ENCODE measurements around the gene DUSP3. TPM values are rescaled to one million over a fixed set of nuclear protein-coding genes. Genes with fewer than 3 reads are reported as not detected.

DUSP3 gene
- total RNA-seq, 1 experiment from 2014 or later, result 35.5 TPM

GRCh38 chr17:43788540-43788939, 9.8 kb upstream of the DUSP3 start:
- peaks cover 15% of the 10 kb centered on the region for H3K9me3 ChIP-seq (replicated peaks)
- no peak overlapping the region for H3K4me3 ChIP-seq
- H3K27me3 ChIP-seq, result no peaks in the 10 kb centered on the region
- no peaks in the 10 kb centered on the region for H3K36me3 ChIP-seq
- peaks cover 9% of the 10 kb centered on the region for H3K4me1 ChIP-seq
- no peak for DNase-seq
- H3K27ac ChIP-seq, result no peak overlapping the region

DNA sequence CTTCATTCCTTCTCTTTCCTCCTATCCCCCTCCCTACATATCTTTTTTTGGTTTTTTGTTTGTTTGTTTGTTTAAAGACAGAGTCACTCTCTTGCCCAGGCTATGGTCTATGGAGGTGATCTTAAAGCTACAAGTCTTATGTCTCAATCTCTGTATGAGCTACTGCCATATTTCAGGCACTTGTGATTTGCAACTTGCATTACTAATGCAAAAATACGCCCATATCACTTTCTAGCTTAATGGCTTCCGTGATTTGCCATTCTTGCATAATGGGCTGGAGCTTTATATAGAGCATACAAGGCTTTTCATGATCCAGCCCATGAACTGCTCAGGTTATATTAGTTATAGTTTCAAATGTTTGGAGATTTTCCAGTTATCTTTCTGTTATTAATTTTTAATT, 9.0 kb upstream of the DUSP3 start:
- Histone ChIP-seq H3K9me3 (replicated peaks) (peaks cover 12% of the 10 kb centered on the region), H3K27ac (no peak overlapping the region), H3K4me1 (peaks cover 9% of the 10 kb centered on the region), H3K4me3 (no peak overlapping the region), H3K27me3 (no peaks in the 10 kb centered on the region), H3K36me3 (no peaks in the 10 kb centered on the region)
- DNase-seq, result no peak

DNA sequence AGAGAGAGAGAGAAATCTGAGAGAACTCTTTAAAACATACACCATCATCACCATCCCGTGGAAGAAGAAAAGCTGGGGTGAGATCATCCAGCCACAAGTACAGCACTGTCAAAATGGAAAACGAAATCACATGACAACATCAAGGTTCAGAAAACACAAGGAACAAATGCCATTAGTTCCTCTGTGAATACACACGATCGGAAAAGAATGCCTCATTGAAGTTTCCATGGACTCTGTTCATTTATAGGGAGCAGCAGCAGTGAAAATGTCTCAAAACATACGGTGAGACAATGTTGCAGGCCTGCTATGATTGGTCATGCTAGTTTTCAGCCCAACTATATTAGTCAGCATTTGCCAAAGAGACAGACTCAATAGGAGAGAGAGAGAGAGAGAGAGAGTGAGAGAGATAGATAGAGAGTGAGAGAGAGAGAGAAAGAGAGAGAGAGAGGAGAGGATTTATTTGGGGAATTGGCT, 5.9 kb upstream of the DUSP3 start:
- peaks cover 11% of the 10 kb centered on the region for H3K9me3 ChIP-seq (replicated peaks)
- 0 out of 2 replicates have a peak, but pooled peaks cover under 1% of the 10 kb centered on the region for H3K4me1 ChIP-seq
- H3K4me3 ChIP-seq, result no peak overlapping the region
- no peak overlapping the region for H3K27ac ChIP-seq
- no peaks in the 10 kb centered on the region for H3K27me3 ChIP-seq
- H3K36me3 ChIP-seq, result no peaks in the 10 kb centered on the region
- DNase-seq, result no peak

GRCh38 chr17:43784068-43784467, 5.3 kb upstream of the DUSP3 start:
- Histone ChIP-seq H3K4me3 (no peak overlapping the region), H3K4me1 (0 out of 2 replicates have a peak, but pooled peaks cover 2% of the 10 kb centered on the region), H3K27me3 (no peaks in the 10 kb centered on the region), H3K9me3 (replicated peaks) (peaks cover 8% of the 10 kb centered on the region; the same call in 1 of the 2 replicates), H3K27ac (no peak overlapping the region), H3K36me3 (no peaks in the 10 kb centered on the region)
- no peak for DNase-seq

DNA sequence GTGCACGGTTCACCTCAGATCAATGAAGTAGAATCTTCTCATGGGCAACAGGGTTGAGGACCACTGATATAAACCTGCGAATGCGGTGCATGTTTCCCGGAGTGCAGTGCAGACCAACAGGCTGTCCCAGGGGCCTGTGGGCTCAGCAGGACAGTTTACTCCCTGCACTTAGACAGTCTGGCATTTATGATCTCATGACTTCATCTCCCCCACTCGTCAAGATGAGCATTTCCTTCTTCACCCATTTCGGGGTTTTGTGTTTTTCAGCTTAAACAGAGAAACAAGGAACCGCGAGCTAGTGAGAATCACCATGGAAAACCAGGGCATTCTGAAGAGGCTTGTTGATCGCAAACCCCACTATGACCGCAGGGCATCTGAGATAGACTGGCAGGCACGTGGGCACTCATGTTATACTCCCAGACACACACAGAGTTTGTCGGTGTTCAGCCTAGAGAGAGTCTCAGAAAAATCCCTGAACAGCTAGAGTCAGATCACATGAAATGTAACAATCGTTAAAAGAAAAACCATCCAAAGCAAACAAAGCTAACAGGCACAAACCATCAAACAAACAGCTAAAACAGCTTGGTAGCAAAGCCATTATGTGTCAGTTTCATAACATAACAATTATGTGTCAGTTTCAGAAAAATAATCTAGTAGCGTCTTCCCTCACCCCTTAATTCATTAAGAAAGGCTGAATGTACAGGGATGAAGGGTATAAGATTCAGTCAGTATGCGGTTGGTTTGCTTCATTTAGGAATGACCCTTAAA, 4.3 kb upstream of the DUSP3 start:
- Histone ChIP-seq H3K27ac (no peak overlapping the region), H3K9me3 (replicated peaks) (peaks cover 8% of the 10 kb centered on the region; the same call in 1 of the 2 replicates), H3K36me3 (no peaks in the 10 kb centered on the region), H3K4me1 (0 out of 2 replicates have a peak, but pooled peaks cover 2% of the 10 kb centered on the region), H3K4me3 (no peak overlapping the region), H3K27me3 (no peaks in the 10 kb centered on the region)
- DNase-seq, result no peak

DNA sequence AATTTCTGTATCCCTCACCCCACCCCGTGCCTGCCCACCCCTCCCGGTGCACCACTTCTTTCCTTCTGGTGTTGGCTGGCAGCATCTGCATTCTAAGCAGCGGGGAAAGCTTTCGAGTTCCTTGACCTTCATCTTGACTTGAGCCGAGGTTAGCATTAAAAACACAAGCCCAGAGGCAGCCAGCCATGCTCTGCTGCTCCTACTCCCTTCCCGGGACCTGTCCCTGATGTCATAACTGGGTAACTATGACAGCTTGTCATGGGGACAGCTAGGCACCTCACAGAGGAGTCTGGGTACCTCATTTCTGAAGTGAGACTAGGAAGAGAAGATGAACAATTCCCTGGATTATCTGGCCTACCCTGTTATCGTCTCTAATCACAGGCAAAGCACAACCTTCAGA, 1.4 kb upstream of the DUSP3 start, which contains the start of gene CFAP97D1:
Gene CFAP97D1, plus strand, starts transcription at position 301 of the 400 bp plus-strand sequence. Its CDS starts 28 bp downstream, at position 329.
- DNase-seq, result no peak
- H3K36me3 ChIP-seq, result no peaks in the 10 kb centered on the region; the same call in 1 of the 2 replicates
- peak within 1 kb of the TSS; percentile 93 for H3K4me3 ChIP-seq
- no peaks in the 10 kb centered on the region for H3K27me3 ChIP-seq
- H3K27ac ChIP-seq, result no peak within 1 kb of the TSS
- 0 out of 2 replicates have a peak, but pooled peaks cover 5% of the 10 kb centered on the region for H3K4me1 ChIP-seq
- peaks cover 8% of the 10 kb centered on the region; the same call in 1 of the 2 replicates for H3K9me3 ChIP-seq (replicated peaks)

- Histone ChIP-seq H3K4me1 (0 out of 2 replicates have a peak, but pooled peaks cover 5% of the 10 kb centered on the region), H3K27me3 (no peaks in the 10 kb centered on the region), H3K36me3 (peaks cover 5% of the 10 kb centered on the region), H3K27ac (no peak overlapping the region), H3K9me3 (replicated peaks) (peaks cover 8% of the 10 kb centered on the region; the same call in 1 of the 2 replicates), H3K4me3 (peak overlapping the region; percentile 93)
- peak; percentile 27 to 55 for DNase-seq
Measured at GRCh38 chr17:43779145-43780125, 658 bp upstream of the DUSP3 start.

- DNase-seq, result no peak
- H3K27me3 ChIP-seq, result no peaks in the 10 kb centered on the region
- H3K27ac ChIP-seq, result no peak overlapping the region
- H3K4me1 ChIP-seq, result 0 out of 2 replicates have a peak, but pooled peaks cover 4% of the 10 kb centered on the region
- H3K36me3 ChIP-seq, result peaks cover 24% of the 10 kb centered on the region
- no peaks in the 10 kb centered on the region for H3K9me3 ChIP-seq (replicated peaks)
- no peak overlapping the region for H3K4me3 ChIP-seq
Measured at GRCh38 chr17:43774304-43775250, 4.2 kb downstream of the DUSP3 start.

DNA sequence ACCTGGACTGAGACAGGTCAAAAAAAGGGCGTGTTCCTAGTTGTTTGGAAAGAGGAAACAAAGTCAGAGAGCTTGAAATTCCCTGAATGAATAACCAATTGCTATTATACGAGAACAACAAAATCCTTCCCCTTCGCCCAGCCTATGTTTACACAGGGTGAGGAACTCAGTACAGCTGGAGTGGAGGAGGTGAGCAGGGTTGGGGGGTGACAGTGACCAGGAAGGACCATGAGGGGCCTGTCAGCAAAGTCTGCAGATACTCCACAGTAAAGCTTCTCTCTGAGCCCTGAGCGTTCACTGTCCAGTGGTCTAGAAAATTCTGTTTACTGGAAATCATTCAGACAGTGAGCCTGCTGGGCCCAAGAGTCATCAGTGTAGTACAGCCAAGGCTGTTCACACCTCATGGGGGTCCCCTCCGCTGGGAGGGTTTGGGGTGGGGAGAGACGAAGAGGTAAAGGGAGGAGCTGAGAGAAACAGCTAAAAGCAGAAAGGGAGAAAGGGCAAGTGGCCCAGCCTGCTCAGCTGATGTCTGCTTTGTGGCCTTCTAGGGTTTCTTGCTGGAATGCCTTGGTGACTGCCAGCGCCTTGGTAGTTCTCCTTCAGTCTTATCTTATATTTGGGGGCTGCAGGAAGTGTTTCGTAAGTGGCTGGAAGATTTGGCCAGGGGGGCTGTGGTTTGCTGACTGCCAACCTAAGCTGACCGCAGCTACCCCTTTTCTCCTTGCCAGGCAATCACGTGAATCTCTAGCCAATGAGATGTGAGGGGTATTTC, 5.7 kb downstream of the DUSP3 start:
- no peak for DNase-seq
- no peaks in the 10 kb centered on the region for H3K9me3 ChIP-seq (replicated peaks)
- H3K4me3 ChIP-seq, result no peak overlapping the region
- H3K4me1 ChIP-seq, result 0 out of 2 replicates have a peak, but pooled peaks cover 3% of the 10 kb centered on the region
- H3K27me3 ChIP-seq, result no peaks in the 10 kb centered on the region
- H3K27ac ChIP-seq, result no peak overlapping the region
- H3K36me3 ChIP-seq, result peaks cover 24% of the 10 kb centered on the region

GRCh38 chr17:43771463-43771862, 7.3 kb downstream of the DUSP3 start:
- DNase-seq, result no peak
- Histone ChIP-seq H3K9me3 (replicated peaks) (no peaks in the 10 kb centered on the region), H3K27ac (no peak overlapping the region), H3K4me3 (no peak overlapping the region), H3K27me3 (no peaks in the 10 kb centered on the region), H3K36me3 (peaks cover 24% of the 10 kb centered on the region), H3K4me1 (no peaks in the 10 kb centered on the region)

- Histone ChIP-seq H3K36me3 (peaks cover 24% of the 10 kb centered on the region), H3K4me3 (no peak overlapping the region), H3K4me1 (no peaks in the 10 kb centered on the region), H3K27ac (no peak overlapping the region), H3K9me3 (replicated peaks) (no peaks in the 10 kb centered on the region), H3K27me3 (no peaks in the 10 kb centered on the region)
- DNase-seq, result no peak
Measured at GRCh38 chr17:43770957-43771356, 7.8 kb downstream of the DUSP3 start.

GRCh38 chr17:43769859-43770258, 8.9 kb downstream of the DUSP3 start:
- no peak for DNase-seq
- Histone ChIP-seq H3K9me3 (replicated peaks) (no peaks in the 10 kb centered on the region), H3K36me3 (peaks cover 23% of the 10 kb centered on the region), H3K27me3 (no peaks in the 10 kb centered on the region), H3K4me1 (no peaks in the 10 kb centered on the region), H3K4me3 (no peak overlapping the region), H3K27ac (no peak overlapping the region)

GRCh38 chr17:43769426-43769825, 9.4 kb downstream of the DUSP3 start:
- Histone ChIP-seq H3K9me3 (replicated peaks) (no peaks in the 10 kb centered on the region), H3K36me3 (peaks cover 19% of the 10 kb centered on the region), H3K4me3 (no peak overlapping the region), H3K27ac (no peak overlapping the region), H3K4me1 (no peaks in the 10 kb centered on the region), H3K27me3 (no peaks in the 10 kb centered on the region)
- DNase-seq, result no peak

Measured in SJCRH30 (cell line).